Gastrocnemius medialis (tissue), 4 donors: ENCODE measurements around the gene TGFBR1. TPM values are rescaled to one million over a fixed set of nuclear protein-coding genes. Genes with fewer than 3 reads are reported as not detected.

Experiments used
- ATAC-seq, 2 donors: fragments of 150-250 bp; one replicate each; pipeline ENCODE4 v1.9.1; 2016
- DNase-seq, 2 donors: peaks; one replicate each; pipeline ENCODE4 v3.0.0-alpha.2; 2019
- H3K27ac ChIP-seq, 4 donors: fragments of 200-600 bp; sonication (generic); 1 replicate in 1 of 4; 2 replicates in 3 of 4; pipeline ENCODE4 v1.5.1; 2016 to 2018; ENCODE audit warnings: mild to moderate bottlenecking in 2 of 4, moderate library complexity in 1 of 4
- H3K27me3 ChIP-seq, 3 donors: fragments of 200-600 bp; sonication (generic) in 2 of 3; 1 replicate in 1 of 3; 2 replicates in 2 of 3; pipeline versions ENCODE4 v1.5.1 to v1.6.0; 2016 to 2019; ENCODE audit warnings: mild to moderate bottlenecking in 1 of 3, moderate library complexity in 1 of 3
- H3K36me3 ChIP-seq, 2 donors: fragments of 200-600 bp; sonication (generic) in 1 of 2; one replicate each; pipeline ENCODE4 v1.5.1; 2017 to 2018
- H3K4me1 ChIP-seq, 2 donors: fragments of 200-600 bp; sonication (generic) in 1 of 2; one replicate each; pipeline ENCODE4 v1.5.1; 2016 to 2017; ENCODE audit warnings: mild to moderate bottlenecking in 2 of 2
- H3K4me3 ChIP-seq, 4 donors: fragments of 200-600 bp; sonication (generic) in 3 of 4; 1 replicate in 1 of 4; 2 replicates in 3 of 4; pipeline ENCODE4 v1.5.1; 2016 to 2019; ENCODE audit warnings: mild to moderate bottlenecking in 2 of 4
- H3K9me3 ChIP-seq, 3 donors: fragments of 200-600 bp; sonication (generic) in 2 of 3; 1 replicate in 1 of 3; 2 replicates in 2 of 3; pipeline ENCODE4 v1.5.1; 2016 to 2019
- POLR2A ChIP-seq, 2 donors: fragments of 450-650 bp; IDR thresholded peaks; one replicate each; pipeline ENCODE4 v1.6.1; 2017; ENCODE audit warnings: antibody characterized with exemption in 2 of 2, mild to moderate bottlenecking in 2 of 2, moderate library complexity in 2 of 2
- in situ Hi-C, 4 donors: fragments of 200-750 bp; cut with MboI; loops; one replicate each; pipeline versions ENCODE4 v1.15.0 to v1.8.0; 2017; ENCODE audit warnings: low sequenced_read_pairs in 4 of 4
- intact Hi-C: fragments of 100-400 bp; cut with DNase I; formaldehyde crosslinking; loops from one replicate; pipeline ENCODE4 v1.15.1; 2023; ENCODE audit warnings: low total_unique reads
- total RNA-seq, 4 donors: library from RNA; depleted of rRNA; stranded (reverse); fragments of >200 nt; gene quantifications; one replicate each; pipeline versions ENCODE4 v1.1.0 to v1.2.3, GENCODE V29; 2016
- TF ChIP-seq, protein P1 (sequence below), 5 experiments: fragments of 450-650 bp in 3 of 5; fragments of 200-600 bp in 2 of 5; sonication (generic) in 2 of 5; IDR thresholded peaks in 4 of 5; conservative IDR thresholded peaks in 1 of 5; 1 replicate in 4 of 5; 2 replicates in 1 of 5; pipeline ENCODE4 v1.5.1; 2016 to 2019; ENCODE audit warnings: antibody characterized with exemption in 5 of 5, mild to moderate bottlenecking in 3 of 5, moderate library complexity in 3 of 5

The TGFBR1 gene
- total RNA-seq, 4 donors from 2014 or later, result 13.5 to 19.0 (median 14.3) TPM

DNA sequence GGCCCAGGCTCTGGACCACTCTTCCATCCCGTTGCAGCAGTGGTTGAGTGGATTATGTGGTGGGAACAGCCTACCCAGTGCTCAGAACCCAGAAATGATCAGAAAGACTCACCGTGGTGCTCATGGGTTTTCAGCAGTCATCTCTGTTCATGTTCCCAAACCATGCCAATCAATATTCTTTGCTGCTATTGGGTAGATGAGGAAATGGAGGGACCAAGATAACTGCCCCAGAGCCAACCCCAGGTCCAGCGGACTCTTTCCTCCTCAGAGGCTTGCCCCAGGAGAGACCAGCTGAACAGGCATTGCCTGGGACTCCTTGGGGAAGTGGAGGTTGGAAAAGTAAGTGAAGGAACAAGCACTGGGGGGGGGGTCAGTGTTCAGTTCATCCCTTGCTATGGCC, 78.7 kb downstream of the TGFBR1 start:
- peaks cover 0 to 7% of the 10 kb centered on the region in 2 donors for H3K4me1 ChIP-seq
- H3K4me3 ChIP-seq, result no peak overlapping the region
- no peaks in the 10 kb centered on the region for H3K36me3 ChIP-seq
- no peaks in the 10 kb centered on the region for H3K27me3 ChIP-seq
- ATAC-seq (no peak), DNase-seq (no peak)
- intact Hi-C loops, result loop anchor here (5.0 to 10.0 kb wide), 3 partner anchors 81 to 1139 kb away; no protein-coding TSS in a partner anchor
- TF ChIP-seq, protein P1, sequence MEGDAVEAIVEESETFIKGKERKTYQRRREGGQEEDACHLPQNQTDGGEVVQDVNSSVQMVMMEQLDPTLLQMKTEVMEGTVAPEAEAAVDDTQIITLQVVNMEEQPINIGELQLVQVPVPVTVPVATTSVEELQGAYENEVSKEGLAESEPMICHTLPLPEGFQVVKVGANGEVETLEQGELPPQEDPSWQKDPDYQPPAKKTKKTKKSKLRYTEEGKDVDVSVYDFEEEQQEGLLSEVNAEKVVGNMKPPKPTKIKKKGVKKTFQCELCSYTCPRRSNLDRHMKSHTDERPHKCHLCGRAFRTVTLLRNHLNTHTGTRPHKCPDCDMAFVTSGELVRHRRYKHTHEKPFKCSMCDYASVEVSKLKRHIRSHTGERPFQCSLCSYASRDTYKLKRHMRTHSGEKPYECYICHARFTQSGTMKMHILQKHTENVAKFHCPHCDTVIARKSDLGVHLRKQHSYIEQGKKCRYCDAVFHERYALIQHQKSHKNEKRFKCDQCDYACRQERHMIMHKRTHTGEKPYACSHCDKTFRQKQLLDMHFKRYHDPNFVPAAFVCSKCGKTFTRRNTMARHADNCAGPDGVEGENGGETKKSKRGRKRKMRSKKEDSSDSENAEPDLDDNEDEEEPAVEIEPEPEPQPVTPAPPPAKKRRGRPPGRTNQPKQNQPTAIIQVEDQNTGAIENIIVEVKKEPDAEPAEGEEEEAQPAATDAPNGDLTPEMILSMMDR (IDR thresholded peaks at IDR 0.05 in 4 of 5, conservative IDR thresholded peaks at IDR 0.05 in 1 of 5), result no peak
- TF ChIP-seq POLR2A (IDR thresholded peaks at IDR 0.05), result no peak
- in situ Hi-C loops, result loop anchor here (25.0 kb wide), 4 partner anchors 629 to 1154 kb away; partner anchors contain the start of gene NR4A3 (in 2 of the 4)
- no peaks in the 10 kb centered on the region for H3K9me3 ChIP-seq
- H3K27ac ChIP-seq, result no peak overlapping the region

DNA sequence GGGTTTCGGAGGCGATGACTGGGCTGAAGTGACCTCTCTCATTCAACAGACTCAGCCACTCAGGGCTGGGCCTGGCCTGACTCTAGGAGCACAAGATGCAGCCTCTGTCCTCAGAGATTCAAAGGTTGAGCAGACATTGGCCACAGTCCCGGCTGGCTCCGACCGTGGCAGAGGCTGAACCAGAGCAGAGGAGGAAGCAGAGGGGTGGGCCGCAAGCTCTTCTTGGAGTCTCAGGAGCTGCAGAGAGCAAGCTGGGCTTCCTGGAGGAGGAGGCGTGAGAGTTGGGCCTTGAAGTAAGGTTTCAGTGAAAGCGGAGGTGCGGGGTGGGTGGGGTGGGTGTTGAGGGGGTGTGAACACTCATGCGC, 79.2 kb downstream of the TGFBR1 start:
- in situ Hi-C loops (loop anchor here (25.0 kb wide), 4 partner anchors 628 to 1153 kb away; partner anchors contain the start of gene NR4A3 (in 2 of the 4)), intact Hi-C loops (loop anchor here (5.0 to 10.0 kb wide), 3 partner anchors 81 to 1138 kb away; no protein-coding TSS in a partner anchor)
- Histone ChIP-seq H3K4me1 (peaks cover 0 to 7% of the 10 kb centered on the region in 2 donors), H3K4me3 (no peak overlapping the region), H3K27ac (peak overlapping the region in 1 of 4 donors; percentile 12), H3K27me3 (no peaks in the 10 kb centered on the region), H3K9me3 (no peaks in the 10 kb centered on the region), H3K36me3 (no peaks in the 10 kb centered on the region)
- DNase-seq (peak in 1 of 2 donors; percentile 27), ATAC-seq (peak in 1 of 2 donors; percentile 11)
- TF ChIP-seq, protein P1 (IDR thresholded peaks at IDR 0.05 in 4 of 5, conservative IDR thresholded peaks at IDR 0.05 in 1 of 5), result no peak
- TF ChIP-seq POLR2A (IDR thresholded peaks at IDR 0.05), result no peak

DNA sequence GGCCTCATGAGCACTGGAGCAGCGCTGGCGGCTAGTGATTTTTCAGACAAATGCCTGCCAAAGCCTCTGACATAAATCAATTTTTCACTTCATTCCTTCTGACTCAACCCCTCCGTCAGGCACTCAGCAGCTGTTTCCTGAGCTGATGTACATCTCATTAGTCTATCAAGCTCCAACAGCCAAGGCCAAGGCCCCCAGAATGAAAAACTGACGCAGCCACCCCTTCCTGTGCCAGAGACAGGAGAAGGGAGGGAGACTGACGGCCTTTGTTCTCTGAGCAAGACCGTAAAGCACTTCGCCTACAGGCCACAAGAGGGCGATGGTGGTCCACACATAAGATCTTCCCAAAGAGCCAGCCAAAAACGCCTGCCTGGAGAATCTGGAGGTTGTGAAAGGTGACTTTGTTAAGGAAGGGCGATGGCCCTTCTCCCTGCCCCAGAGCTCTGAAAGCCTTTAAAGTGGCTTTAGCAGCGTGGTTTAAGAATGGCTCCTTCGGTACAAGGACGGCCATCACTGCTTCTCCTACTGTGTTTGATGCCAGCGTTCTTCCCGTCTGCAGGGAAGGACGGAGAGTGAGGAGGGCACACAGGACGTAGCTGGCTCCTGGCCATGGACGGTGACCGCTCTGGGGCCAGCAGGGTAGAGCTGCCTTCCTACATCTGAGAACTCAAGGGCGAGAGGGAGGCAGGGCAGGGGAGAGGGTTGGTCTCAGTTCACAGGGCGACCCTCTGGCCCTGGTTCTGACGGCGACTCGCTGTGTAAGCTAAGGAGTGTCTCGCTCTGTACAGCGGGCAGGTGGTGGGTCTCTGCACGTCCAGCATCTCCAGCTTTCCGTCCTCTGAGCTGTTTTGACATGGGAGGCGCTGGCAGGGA, 79.8 kb downstream of the TGFBR1 start:
- Histone ChIP-seq H3K27me3 (no peaks in the 10 kb centered on the region), H3K4me1 (peaks cover 0 to 7% of the 10 kb centered on the region in 2 donors), H3K36me3 (no peaks in the 10 kb centered on the region), H3K4me3 (peak overlapping the region; percentile 3 to 48 (median 40)), H3K9me3 (no peaks in the 10 kb centered on the region), H3K27ac (peak overlapping the region in 2 of 4 donors; percentile 12 to 30)
- intact Hi-C loops (loop anchor here (5.0 to 10.0 kb wide), 3 partner anchors 80 to 1138 kb away; no protein-coding TSS in a partner anchor), in situ Hi-C loops (loop anchor here (25.0 kb wide), 4 partner anchors 628 to 1153 kb away; partner anchors contain the start of gene NR4A3 (in 2 of the 4))
- TF ChIP-seq, protein P1 (IDR thresholded peaks at IDR 0.05 in 4 of 5, conservative IDR thresholded peaks at IDR 0.05 in 1 of 5), result peak; percentile 90 to 97 (median 92)
- TF ChIP-seq POLR2A (IDR thresholded peaks at IDR 0.05), result no peak
- DNase-seq (peak; percentile 70 to 86), ATAC-seq (peak; percentile 94 to 97)

DNA sequence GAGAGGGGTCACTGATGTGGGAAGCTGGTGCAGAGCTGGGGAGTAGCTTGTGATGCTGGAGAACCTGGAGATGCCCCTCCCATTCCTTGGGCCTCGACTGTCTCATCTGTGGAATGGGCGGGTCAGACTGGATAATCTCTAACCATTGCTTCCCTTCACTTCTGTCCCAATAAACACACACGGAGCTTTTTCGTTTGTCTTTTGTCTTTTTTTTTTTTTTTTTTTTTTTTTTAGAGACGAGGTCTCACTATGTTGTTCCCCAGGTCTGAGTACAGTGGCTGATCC, 80.4 kb downstream of the TGFBR1 start:
- intact Hi-C loops (loop anchor here (10.0 kb wide), 2 partner anchors 80 to 630 kb away; no protein-coding TSS in a partner anchor), in situ Hi-C loops (loop anchor here (25.0 kb wide), 4 partner anchors 627 to 1152 kb away; partner anchors contain the start of gene NR4A3 (in 2 of the 4))
- DNase-seq (no peak), ATAC-seq (no peak)
- Histone ChIP-seq H3K4me1 (peaks cover 0 to 7% of the 10 kb centered on the region in 2 donors), H3K36me3 (no peaks in the 10 kb centered on the region), H3K27me3 (no peaks in the 10 kb centered on the region), H3K4me3 (no peak overlapping the region), H3K27ac (no peak overlapping the region), H3K9me3 (no peaks in the 10 kb centered on the region)
- TF ChIP-seq, protein P1 (IDR thresholded peaks at IDR 0.05 in 4 of 5, conservative IDR thresholded peaks at IDR 0.05 in 1 of 5), result no peak
- no peak for TF ChIP-seq POLR2A (IDR thresholded peaks at IDR 0.05)
